HG02943 (cell line): Measurements from ENCODE around the gene NCOA6.
"Not testable (repeated sequence)": the region's sequence is repeated elsewhere in the genome, so short reads cannot be mapped to it uniquely, and the experiment has no call there.

Source experiments
- ATAC-seq: cut with Tn5 transposase; IDR thresholded peaks from one replicate; pipeline ENCODE4 v1.9.1; 2021; ENCODE audit warnings: mild to moderate bottlenecking, low read depth, moderate library complexity; ENCODE audit not compliant: unreplicated experiment

NCOA6 gene

DNA sequence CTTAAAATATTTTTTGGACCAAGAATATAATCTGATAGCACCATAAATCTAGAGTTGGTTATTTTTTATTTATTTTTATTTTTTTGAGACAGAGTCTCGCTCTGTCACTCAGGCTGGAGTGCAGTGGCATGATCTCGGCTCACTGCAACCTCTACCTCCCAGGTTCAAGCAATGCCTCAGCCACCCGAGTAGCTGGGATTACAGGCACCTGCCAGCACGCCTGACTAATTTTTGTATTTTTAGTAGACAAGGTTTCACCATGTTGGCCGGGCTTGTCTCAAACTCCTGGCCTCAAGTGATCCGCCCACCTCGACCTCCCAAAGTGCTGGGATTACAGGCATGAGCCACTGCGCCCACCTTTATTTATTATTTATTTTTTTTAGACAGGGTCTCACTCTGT is 45.2 kb downstream of the NCOA6 start:
- not testable (repeated sequence) for ATAC-seq

DNA sequence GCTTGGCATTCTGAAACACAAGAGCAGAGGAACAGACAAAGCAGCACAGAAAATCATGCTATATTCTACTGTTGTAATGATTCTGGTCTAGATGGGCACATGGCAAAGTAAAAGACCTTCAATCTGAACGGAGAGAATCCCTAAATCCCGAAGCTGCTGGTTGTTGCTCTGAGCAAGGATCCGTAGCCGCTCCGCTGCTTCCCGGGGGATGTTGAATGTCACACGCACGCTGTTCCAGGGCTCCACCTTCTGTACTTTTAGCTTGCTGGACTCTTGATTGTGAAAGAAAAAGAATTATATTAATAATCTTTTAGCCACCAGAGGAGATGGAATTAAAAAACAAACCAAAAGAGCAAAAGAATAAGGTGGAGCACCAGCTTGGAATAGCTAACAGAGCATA is 49.3 kb downstream of the NCOA6 start:
- ATAC-seq, result no peak

DNA sequence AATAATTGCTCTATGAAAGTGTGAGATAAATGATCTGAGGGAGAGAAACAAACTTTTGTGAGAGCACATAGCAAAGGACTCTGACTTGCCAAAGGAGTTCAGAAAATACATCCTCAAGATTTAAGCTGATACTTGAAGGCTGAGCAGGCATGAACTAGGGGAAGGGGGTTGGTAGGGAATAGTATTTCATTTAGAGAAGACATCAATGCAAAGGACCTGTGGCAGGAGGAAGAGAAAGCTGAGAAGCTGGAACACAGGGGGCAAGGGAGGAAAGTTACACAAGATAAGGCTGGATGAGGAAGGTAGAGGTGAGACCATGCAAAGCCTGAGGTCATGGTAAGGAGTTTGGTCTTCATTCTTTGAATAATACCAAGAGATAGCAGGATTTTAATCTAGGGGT is 50.6 kb downstream of the NCOA6 start:
- no peak for ATAC-seq

DNA sequence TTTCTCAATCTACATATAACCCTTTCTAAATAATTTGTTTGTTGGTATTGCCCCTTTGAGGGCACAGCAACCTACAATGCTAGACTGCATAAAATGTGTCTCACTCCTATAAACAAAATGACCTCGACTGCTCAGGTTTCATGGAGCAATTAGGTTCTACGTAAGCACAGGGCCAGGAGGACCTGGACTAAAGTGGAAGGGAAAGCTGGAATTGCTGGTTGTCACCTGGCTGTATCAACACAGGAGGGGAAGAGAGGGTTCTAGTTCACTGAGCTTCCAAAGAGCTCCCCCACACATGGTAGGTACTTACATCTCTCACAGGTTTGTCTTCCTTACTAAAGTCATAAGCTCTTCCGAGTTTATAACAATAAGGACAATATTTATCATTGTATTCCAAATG is 51.0 kb downstream of the NCOA6 start:
- ATAC-seq, result no peak

DNA sequence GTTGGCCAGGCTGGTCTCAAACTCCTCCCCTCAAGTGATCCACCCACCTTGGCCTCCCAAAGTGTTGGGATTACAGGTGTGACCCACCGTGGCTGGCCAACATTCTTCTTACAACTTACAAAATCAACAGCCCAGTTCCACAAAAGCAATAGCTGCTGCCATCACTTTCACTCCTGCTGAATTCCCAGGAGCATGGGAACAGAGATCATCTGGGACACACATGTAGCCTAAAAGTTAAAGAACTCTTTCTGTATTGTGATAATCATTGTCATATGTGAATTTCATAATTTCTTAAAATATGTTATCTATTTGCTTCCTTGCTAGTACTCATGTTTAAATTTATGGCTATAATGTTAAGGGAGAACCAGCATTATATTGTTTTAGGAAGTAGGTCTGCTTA is 51.7 kb downstream of the NCOA6 start:
- no peak for ATAC-seq

DNA sequence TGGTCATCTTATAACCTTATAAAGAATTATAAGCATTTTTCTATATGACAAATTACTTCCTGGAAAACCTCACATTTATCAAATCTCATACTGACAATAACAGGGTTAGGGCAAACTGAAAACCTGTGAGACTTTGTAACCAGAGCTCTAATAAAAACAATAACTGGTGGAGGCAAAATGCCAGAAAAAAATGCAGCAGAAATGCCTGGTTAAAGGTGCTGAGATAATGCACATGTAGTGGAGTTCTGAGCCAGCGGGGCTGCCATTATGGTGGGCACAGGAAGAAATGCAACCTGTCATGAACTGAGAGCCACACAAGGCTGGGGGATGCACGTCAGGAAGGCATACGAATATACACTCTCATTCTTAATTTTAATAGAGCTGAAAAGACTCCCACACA is 53.0 kb downstream of the NCOA6 start:
- no peak for ATAC-seq

DNA sequence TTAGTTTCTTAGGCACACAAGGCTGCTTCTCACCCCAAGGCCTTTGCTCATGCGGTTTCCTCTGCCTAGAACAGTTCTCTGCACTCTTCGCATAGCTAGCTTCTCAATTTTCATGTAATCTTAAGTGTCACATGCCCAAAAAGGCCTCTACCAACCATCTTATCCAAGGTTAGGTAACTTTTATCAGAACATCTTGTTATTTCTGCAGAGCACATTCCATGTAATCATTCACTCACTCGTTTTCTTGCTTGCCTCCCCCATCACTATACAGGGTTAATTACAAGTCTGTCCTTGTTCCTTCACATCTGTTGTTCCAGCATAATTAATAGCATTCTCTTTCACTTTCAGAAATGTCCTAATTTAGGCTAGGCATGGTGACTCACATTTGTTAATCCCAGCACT is 53.8 kb downstream of the NCOA6 start:
- ATAC-seq, result no peak

DNA sequence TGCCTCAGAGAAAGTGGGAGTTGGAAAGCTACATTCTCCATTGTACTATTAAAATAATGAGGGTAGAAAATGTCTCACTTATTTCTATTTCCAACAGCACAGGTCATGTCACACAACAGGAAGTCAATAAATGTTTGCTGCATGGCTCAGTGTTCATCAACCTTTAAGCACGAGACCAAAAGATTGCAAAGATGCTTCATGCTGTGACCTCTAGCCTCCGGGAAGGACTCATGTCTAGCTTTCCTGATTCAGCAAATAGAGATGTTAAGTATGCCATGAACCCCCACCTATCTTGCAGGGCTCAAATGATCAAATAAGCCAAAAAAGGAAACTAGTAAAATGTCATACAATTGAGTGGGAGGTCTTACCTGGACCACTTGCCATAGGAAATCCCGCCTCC is 57.4 kb downstream of the NCOA6 start:
- no peak for ATAC-seq

DNA sequence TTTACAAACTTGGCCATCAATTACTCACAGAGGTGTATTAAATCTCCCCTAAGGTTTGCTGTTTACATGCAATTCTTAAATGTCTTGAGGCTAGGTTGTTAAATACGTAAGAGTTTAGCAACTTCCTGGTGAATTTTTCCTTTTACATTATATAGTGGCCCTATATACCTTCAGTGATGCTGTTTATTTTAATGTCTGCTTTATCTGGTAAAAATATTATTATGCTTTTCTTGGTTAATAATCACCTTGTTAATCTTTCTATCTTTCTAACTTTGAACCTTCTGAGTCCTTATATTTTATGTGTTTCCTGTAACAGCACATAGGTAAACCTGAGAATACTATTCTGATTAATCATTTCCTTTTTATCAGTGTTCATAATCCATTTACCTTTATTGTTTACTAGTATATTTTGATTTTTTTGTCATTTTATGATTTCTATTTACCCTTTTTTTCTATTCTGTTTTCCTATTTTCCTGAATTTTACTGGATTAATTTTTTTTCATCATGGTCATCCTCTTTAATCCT is 63.4 kb downstream of the NCOA6 start:
- no peak for ATAC-seq

DNA sequence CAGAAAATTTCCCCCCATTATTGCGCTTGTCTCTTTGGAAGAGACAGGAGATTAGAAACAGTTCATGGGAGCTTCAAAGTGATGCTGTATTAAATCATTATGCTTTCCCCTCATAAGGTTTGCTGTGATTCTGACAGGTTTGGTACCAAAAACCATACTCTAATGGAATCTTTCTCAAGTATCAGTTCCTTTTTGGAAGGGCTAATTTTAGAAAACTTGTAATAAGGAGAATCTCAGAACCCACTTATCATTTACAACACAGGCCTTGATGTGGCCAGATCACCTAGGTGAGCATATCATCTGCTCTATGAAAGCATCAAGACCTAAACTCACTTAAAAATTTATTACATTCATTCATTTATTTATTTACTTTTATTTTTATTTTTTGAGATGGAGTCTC is 70.1 kb downstream of the NCOA6 start:
- ATAC-seq, result no peak

DNA sequence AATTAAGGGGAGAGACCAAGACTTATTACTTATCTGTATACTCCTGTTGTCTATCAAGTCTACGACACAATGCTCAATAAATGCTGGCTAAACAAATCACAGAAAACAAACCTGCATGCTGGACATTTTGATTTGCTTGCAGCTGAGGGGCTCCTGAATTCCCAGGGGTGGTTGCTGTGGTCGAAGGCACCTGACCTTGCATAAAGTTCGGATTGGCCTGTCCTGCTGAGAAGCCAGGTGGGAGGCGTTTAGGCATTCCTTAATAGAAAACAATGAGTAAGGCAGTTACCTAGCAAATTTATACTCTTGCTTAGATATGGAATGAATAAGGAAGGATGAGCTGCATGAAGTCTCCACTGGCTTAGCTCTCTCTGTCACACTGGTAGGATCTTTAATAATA is 70.8 kb downstream of the NCOA6 start:
- no peak for ATAC-seq

DNA sequence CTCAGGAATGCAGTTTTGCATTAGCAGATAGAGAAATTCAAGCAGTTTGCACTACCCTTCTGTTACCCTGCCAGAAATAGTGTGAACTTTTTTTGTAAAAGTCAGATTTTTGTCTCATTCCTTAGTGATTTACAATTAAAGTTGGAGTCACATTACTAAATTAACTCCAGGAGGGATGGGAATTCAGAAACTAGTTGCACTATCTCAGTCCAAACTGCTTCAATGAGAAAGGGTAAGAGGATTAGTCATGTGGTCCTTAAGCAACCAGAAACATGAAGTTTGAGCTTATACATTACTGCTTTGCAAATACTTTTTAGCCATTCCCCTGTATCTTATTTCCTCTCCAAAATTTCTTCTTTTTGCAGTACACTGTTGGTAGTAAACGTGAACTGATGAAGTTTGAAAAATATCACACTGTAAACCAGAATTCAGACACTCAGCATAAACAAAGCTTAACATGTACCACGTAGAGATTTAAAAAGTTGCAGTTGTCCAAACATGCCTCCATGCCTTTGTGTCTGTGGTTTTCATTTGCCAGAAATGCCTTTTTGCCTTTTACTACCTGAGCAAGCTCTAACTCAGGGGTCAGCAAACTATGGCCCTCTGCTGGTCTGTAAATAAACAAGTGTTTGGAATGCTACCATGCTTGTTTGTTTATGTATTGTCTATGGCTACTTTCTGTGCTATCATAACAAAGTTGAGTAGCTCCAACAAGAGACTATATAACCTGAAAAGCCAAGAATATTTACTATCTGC is 71.6 kb downstream of the NCOA6 start:
- no peak for ATAC-seq

DNA sequence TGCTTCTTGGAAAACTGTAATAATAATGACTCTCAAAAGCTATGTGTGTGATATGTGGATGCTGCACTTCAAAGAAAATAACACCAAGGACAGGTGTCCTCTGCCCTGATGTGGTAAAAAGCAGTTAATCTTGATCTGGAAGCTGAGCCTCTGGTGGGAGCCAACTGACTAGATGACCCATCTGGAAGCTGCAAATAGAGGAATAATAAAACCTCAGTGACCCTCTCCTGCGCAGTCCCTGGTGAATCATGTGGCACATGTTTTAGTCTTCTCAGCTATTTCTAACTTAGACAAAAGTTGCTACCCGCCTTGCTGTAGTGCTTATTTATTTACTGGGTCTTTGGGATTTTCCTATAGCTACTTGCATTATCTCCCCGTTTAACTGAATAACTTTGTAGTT is 74.0 kb downstream of the NCOA6 start:
- ATAC-seq, result no peak

DNA sequence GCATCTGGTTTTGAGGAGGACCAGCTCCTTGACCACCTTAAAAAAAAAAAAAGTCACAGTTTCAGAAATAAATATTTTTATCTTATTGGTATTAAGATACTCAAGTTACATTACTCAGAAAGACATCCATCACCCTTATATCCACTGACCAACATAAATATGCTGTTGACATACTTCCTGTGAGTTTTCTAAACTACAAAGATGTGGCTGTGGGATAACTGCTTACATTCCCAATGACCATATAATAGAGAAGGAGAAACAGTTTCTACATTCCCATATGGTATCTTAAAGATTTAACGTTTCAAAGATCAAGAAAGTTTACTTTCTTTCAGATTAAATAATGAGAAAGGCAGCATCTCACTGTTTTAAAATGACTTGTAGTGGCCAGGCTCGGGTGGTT is 75.0 kb downstream of the NCOA6 start:
- no peak for ATAC-seq

DNA sequence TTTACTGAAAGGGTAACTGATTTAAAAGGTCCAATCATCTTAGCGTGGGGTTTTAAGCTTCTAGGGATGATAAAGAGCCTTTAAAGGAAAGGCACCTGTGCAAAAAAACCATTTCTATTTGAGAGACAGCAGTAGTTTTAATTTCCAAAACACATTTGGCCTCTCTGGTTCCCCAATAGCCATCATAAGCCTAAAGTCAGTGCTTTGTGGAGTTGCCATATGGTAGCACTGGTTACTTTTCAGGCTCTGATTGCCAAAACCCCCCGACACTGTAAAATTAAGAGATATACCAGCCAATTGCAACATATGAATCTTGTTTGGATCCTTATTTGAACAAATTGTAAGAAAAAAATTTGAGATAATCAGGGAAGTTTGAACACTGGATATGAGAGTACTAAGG is 76.7 kb downstream of the NCOA6 start:
- ATAC-seq, result no peak

DNA sequence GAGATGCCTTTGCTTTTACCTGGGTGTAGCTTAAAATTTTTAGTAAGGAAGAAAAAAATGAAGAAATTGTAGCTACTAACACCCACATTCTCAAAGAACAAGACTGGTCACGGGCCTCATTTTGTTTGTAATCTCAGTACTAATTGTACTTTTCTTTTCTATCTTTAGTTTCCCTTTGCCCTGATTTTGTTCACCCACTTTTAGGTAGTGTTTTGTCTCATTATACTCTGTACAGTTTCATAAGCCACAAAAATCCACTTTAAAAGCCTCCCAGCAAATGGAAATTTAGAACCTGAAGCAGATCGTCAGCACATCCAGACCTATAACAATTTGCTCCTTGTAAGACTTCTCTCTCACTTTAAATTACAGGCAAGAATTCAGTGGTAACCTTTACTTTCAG is 78.0 kb downstream of the NCOA6 start:
- no peak for ATAC-seq

DNA sequence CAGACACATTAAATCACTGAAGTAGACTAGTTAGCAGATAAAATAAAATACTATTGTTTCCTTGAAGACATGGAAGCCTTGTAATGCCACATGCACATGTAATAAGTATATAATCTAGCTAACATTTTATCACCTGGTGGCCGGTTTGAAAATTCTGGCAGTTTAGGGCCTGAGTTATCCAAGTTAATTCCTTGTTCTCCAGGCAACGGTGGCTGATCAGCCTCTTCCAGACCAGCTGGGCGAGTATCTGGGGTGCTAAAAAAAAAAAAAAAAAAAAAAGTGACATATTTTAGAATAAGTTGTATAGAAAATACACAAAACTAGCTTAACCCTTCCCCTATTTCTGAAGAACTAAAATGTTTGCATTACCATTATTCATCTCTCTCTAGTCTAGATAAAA is 78.8 kb downstream of the NCOA6 start:
- no peak for ATAC-seq

DNA sequence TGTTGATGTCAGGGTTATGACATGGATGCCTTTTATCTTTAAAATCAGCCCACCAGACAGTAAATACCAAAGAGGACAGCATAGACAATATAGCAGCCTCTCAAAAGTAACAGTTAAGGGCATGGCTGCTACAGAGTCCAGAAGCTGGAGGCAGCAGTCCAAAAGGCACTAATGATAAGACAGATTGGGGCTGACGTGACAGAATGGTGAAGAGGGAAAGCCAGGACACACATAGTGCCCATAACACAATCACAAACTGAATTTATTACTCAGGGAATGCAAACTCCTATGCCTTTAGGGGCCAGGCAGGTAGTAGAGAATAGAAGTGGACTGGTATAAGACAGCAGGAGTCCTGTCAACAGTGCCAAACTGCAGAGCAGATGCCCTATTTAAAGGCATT is 80.6 kb downstream of the NCOA6 start:
- ATAC-seq, result no peak

DNA sequence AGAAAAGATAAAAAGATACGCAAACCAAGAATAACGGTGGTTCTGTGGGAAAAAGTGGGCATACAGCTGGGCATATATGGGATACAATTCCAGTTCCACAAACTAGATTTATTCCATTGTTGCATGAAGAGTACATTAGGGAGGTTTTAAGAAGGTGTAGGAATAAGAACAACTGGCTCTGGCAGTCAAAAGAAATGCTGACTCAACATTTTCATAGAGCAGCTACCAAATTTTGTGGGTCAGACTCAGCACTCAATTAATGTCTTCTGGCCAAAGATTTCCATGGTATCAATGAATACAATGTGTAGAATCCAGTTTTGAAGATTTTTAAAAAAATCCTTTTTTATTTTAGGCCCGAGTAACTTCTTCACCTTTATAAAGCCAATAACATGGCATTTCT is 81.1 kb downstream of the NCOA6 start:
- no peak for ATAC-seq

DNA sequence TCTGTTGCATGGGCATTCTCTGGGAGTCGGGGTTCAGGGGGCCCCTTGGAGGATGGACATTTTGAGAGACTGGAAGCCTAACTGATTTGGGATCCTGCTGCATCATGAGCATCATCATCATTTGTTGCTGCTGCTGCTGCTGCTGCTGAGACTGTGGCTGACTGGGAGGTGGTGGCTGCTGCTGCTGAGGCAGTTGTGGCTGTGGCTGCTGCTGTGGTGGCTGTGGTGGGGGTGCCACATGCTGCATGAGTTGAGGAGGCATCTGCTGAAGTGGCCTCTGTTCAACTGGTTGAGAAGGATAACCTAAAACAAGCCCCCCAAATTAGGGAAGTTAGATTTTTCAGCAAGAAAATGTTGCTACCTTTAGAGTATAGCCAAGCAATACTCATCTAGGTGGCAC is 82.4 kb downstream of the NCOA6 start:
- no peak for ATAC-seq

DNA sequence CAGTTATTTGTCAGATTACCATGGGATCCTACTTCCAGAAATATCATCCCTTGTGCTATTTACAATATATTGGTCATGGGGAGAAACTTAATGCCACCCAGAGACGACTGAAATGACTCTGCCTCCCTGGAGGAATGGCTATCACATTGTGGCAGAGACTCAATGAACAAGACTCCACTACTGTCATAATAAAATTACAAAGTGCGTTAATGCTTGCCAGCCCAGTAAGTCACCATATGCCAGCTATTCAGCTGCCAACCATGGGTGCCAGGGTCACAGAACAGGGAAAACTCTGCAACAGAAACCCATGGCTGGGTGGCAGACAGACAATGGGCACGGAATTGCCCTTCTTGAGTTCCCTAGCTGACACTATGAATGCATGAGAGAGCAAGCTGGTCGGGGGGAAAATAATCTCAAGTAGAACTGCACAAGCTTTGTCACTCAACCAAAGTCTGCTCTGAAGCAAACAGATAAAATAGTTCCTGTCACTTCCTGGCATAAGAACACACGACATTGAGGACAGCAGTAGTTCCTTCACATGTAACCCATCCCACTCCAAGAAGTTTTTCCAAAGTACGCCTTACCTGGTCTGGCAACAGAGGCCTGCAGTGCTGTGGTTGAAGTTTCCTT is 89.2 kb downstream of the NCOA6 start:
- no peak for ATAC-seq

DNA sequence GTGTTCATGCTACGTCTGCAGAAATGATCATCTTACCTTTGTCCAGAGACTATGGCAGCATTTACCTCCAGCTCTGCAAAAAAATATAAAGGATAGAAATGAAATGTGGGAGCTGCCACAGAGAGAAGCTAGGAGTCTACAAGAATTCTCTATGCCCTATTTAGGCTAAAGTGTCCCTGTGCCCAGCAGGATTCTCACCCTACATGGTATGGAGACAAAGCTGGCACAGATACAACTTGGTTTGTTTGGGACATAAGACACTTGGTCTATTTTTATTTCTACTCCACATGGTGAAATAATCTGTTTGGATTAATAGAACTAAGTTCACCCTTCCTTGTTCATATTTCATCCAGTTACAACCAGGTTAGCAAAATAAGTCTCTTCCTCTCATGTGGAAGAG is 92.9 kb downstream of the NCOA6 start:
- ATAC-seq, result no peak
